ENCODE results near the gene LONRF3.

DNA sequence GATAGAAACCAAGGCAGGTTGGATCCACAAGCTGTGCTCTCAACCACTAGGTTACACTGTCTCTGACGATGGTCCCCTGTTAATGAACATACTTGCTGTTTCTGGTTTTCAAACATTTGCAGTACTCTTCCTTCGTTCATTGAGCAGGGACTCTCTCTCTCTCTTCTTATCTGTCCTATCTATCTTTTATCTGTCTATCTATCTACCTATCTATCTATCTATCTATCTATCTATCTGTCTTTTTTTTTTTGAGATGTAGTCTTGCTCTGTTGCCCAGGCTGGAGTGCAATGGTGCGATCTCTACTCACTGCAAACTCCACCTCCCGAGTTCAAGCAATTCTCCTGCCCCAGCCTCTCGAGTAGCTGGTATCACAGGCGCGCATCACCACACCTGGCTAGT, 89.0 kb downstream of the LONRF3 start:
- TF ChIP-seq CTCF (IDR thresholded peaks at IDR 0.05) (no peak), POLR2AphosphoS5 (IDR thresholded peaks at IDR 0.05) (no peak)
